Fibroblast of pulmonary artery (primary cell): ENCODE measurements around the gene ZNF555.
"Not testable (repeated sequence)": the region's sequence is repeated elsewhere in the genome, so short reads cannot be mapped to it uniquely, and the experiment has no call there.

Source experiments
- DNase-seq: peaks from one replicate; pipeline ENCODE4 v3.0.0-alpha.2; 2010; ENCODE audit warnings: low read depth
- H3K4me3 ChIP-seq: replicated peaks from 2 replicates; pipeline ENCODE4 v1.5.1; 2011; ENCODE audit warnings: low read depth, mild to moderate bottlenecking, control low read depth, low read length, moderate library complexity
- CTCF ChIP-seq: IDR thresholded peaks from 2 replicates; pipeline ENCODE4 v1.5.1; 2011; ENCODE audit warnings: mild to moderate bottlenecking, control low read depth, low read length, inconsistent platforms; ENCODE audit errors: missing control alignments

ZNF555 gene

DNA sequence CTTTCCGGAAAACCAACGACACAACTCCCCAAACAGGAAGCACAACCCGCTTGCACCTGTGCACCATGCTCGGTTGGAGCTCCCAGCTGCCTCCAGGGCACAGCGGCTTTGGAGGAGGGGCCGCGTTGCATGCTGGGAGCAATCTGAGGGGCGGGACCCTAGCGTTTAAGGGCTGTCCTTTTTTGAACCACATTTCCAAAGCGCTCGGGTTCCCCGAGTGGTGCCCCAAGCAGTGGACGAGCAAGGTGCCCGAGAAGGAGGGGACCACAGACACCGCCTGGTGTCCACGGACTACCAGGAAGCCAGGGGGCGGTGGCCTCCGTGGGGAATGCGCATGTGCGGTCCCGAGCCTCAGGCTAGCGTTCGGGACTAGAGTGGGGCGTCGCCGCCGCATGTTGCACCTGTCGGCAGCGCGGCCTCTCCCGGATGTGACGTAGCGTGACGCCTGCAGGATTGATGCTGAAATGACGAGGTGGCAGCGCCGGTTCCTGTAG is 47.5 kb downstream of the ZNF555 start:
- no peak for TF ChIP-seq CTCF

DNA sequence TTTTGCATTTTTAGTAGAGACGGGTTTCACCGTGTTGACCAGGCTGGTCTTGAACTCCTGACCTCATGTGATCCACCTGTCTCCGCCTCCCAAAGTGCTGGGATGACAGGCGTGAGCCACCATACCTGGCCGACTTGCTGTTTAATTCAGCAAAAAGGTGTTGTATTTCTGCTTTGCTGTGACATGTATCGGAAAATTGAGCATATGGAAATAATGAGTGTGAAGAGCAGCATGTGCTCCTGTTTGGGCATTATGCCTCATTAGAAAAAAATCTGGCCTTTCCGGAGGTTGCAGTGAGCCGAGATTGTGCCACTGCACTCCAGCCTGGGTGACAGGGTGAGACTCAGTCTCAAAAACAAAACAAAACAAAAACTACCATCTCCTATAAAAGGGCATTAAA is 49.3 kb downstream of the ZNF555 start:
- not testable (repeated sequence) for H3K4me3 ChIP-seq

More for the DNA sequence above, 47.5 kb downstream of the ZNF555 start:
- DNase-seq = no peak
- H3K4me3 ChIP-seq = peak overlapping the region; percentile 5

DNA sequence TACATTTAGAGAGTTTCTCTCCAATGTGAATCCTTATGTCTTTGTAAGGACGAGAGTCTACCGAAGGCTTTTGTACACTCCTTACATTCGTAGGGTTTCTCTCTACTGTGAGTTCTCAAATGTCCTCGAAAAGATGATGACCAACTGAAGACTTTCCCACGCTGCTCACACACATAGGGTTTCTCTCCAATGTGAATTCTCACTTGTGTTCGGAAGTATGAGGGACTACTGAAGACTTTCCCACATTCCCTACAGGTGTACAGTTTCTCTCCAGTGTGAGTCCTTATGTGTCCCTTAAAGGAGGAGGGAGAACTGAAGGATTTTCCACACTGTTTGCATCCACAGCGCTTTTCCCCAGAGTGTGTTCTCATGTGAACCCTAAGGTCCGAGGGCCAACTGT is 55.4 kb downstream of the ZNF555 start:
- no peak overlapping the region for H3K4me3 ChIP-seq
- DNase-seq = no peak
- no peak for TF ChIP-seq CTCF

More for the DNA sequence above, 49.3 kb downstream of the ZNF555 start:
- not testable (repeated sequence) for DNase-seq

DNA sequence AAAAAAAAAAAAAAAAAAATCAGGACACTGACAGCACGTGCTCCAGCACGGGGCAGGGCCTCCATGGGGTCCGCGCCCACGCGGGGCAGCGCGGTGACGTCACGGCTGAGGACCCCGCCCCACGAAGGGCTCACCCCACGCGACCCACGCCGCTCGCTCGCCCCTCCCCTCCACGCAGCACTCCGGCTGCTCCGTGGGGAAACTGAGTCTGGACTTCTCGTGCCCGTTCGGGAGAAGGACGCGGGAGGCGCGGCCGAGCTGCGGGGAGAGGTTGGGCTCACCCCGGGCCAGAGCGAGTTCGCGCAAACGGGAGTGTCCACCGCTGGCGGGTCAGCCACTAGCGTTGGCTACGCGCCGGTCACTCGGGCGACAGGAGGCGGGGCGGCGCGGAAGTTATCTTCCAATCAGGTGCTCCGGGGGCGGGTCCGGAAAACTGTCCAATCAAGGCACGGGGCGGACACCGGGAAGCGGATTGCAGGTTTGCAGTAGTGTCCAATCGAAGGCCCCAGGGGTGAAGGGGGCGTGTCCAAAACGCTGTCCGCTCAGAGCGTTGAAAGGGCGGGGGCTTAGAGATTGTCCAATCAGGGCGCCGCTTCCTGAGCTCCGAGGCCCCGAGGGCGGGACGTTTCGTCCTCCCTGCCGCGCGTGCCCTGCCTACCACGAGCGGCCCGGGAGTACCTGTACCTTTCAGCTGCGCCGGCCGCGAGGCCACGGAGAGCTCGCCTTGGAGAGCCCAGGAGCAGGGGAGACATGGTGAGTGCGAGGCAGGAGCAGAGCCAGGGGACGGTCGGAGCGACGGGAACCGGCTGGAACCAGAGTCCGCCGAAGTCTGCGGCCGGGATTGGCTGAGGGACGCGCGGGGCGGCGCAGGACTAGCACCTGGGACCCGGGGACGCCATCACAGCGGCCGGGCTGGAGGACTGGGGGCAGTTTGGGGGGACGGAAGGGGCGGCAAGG is 59.3 kb downstream of the ZNF555 start, which contains the start of gene ZNF57:
TSS of gene ZNF57 (plus strand) at position 633 of the 957 bp plus-strand sequence. CDS start at position 751, 118 bp downstream.
- TF ChIP-seq CTCF = no peak
- H3K4me3 ChIP-seq = peak within 1 kb of the TSS; percentile 84
- DNase-seq = peak; percentile 100

- no peak overlapping the region for H3K4me3 ChIP-seq
- TF ChIP-seq CTCF = no peak
- no peak for DNase-seq
These were observed 61.4 kb downstream of the ZNF555 start for GRCh38 chr19:2902590-2903218.

DNA sequence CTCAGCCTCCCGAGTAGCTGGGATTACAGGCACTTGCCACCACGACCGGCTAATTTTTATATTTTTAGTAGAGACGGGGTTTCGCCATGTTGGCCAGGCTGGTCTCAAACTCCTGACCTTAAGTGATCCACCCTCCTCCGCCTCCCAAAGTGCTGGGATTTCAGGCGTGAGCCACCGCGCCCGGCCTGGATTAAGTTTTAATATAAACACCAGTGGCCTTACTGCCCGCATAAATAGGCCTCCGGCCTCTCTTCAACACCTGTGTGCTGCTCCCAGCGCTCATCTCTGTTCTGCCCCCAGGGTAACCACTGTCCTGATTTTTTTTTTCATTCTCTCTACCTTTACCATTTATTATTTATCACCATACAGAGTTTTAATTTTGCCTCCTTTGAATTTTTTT is 62.1 kb downstream of the ZNF555 start:
- DNase-seq, H3K4me3 ChIP-seq: not testable (repeated sequence)

DNA sequence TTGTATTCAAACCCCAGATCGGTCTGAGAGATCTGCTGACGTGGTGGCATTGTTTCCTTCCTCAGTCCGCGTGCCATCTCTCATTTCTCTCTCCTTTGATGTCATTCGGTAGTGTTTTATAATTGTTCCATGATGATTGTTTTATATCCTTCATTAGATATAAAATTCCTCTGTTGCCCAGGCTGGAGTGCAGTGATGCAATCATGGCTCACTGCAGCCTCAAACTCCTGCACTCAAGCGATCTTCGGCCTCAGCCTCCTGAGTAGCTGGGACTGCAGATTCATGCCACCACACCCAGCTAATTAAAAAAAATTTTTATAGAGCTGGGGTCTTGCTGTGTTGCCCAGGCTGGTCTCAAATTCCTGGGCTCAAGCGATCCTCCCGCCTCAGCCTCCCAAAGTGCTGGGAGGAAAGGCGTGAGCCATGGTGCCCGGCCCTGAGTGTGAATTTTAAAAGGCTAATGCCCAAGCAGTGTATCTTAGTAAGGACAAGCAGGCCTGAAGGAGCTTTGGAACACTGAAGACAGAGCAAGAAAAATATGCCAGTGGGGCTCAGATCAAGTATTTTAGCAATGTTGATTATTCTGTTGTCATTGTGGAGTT is 64.7 kb downstream of the ZNF555 start:
- no peak for TF ChIP-seq CTCF
- H3K4me3 ChIP-seq = no peak overlapping the region
- DNase-seq = no peak
